T-helper 1 cell (primary cell): ENCODE measurements around the gene INHA.

Experiments
- DNase-seq, 5 donors: peaks; one replicate each; pipeline ENCODE4 v3.0.0-alpha.2; 2012 to 2020

Gene INHA

DNA sequence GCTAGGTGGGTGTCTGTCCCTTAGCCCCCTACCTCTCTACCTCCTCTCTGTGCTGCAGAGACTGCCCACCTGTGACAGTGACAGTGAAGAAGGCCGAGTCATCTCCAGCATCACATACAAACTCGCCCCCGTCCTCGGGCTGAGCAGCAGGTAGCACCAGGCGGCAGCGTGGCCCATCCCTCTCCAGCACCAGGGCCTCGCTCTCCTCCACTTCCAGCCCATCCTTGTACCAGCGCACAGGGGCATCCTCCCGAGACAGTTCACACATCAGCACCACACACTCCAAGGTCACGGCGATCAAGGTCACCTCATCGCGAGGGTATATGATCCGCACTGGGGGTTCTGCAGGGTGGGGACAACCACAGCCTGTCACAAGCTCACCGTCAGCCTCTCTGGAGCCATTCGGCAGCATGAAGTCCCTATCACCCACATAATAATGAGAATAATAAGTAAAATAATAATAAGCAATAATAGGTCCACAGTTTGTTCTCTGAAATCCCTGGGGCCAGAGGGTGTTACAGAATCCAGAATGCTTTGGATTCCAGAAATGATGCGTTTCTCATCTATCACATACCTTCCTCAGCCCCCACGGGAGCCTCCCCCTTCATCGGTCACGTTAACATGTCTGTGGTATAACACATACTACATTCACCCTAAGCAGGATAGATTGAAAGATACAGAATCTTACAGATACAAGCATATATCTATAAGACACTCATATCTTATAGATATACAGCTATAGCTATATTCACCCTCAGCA, 12.8 kb upstream of the INHA start:
- DNase-seq: no peak

DNA sequence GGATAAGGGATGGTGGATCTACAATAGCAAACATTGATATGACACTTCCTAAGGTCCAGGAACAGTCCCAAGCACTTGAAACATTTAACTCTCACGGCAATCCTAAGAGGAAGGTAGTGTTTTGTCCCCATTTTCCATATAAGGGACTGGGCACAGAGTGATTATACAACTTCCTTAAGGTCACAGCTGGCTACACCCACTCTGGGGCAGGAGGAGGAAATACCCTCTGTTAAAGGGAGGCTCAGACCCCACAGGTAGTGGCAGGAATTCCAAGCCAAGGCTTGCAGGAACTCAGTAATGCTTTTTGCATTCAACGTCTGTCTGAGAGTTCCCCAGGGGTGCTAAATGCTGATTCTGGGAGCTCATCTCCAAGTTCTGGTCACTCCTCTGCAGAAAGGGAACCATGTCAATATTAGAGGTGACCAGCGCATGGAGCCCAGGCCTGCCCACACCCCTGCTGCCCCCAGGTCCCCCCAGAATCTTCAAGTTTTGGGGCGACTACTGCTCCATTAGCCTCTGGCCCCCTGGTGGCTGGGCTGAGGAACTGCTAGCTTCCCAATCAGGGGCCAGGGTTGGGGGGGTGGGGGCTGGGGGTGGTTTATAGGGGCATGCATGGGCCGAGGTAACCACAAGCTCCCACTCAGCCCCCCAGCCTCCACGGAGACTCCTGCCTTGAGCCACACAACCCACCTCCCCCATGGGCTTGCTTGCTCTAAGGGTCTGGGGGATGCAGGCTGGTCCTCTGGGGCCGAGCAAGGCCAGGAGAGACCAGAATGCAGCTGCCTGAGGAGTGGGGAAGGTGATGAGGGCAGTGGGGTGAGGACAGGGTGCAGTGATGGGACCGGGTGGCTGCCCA, 11.8 kb upstream of the INHA start:
- no peak for DNase-seq

DNA sequence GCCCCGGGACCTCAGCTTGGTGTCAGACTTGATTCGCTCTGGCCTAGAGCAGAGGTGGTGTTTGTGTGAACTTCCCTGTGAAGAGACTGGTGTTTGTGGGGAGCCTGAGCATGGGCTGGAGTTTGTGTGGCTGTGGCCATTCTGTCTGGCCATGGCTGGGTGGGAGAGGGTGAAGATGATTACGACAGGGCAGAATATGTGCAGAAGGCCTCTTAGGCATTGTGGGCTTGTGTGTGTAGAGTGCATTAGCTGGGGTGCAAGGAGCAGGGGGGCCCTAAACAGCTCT, 11.3 kb upstream of the INHA start:
- DNase-seq: no peak

DNA sequence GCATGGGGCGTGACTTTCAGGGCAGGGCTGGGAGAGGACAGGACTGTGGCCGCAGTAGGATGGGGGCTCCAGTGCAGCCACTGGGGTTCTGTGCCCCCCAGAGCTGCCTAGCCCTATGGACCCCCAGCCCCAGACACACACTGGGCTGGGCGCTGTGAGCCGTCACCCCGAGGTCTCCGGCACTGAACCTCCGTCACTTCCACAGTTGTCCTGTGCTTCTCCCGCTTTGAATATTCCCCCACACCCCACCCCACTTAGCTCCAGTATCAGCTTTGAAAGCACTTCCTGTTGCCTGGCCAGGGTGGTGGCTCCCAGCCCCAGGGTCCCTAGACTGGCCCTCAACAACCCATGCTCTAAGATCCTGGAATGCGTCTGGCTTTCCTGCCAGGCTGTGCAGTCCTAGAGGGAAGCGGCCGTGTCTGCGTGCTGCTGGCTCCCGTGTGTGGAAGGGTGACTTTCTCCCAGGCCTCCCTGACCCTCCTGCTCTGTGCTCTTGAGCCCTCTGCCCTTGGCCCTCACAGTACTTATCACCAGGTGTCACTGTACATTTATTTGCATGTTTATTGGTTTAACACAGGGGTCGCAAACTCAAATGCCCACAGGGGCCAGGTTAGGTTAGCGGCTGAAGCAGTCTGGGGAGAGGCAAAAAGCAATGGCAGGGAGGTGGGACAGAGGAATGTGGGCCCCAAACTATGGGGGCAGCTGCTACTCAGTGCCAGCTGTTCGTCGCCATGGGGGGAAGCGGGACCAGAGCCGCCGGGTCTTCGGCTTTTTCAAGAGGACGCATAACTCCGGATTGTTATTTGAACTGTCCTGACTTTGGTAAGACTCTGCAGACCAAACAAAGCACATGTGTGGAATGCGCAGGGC, 10.7 kb upstream of the INHA start:
- no peak for DNase-seq

DNA sequence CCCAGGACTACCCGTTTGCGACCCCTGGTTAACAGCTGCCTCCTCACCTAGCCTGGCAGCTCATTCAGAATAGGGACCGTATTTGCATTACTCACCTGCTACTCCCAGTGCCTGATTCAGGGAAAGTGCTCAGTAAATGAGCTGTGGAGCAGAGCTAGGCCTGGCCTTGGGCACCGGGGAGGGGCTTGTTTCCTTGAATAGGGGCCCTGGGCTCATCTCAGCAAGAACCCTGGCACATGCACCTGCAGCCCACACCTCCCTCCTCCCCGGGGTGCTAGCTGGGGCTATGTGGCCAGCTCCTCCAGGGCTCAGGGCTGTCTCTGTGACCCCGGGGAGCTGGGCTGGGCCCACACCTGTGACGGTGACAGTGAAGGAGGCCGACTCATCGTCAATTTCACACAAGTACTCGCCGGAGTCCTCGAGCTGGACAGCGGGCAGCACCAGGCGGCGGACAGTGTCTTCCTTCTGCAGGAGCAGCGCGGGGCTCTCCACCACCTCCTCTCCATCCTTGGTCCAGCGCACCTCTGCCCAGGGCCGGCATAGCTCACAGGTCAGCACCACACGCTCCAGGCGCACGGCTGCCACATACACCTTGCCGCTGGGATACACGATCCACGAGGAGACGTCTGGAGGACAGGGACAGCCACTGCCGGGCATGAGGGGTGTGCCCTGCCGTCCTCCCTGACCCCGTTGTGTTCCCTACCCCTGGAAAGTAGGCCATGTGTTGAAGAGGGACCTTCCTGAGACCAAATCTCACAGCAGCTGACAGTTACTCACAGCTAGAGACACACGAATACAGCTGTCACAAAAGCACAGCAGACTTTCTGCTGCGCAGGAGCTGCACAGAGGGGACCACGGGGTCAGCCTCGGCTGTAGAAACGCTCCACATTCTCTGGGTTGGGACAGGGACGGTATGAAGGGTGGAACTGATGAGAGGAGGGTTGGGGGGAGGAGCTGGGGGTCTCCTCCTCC, 9.8 kb upstream of the INHA start:
- DNase-seq: no peak

DNA sequence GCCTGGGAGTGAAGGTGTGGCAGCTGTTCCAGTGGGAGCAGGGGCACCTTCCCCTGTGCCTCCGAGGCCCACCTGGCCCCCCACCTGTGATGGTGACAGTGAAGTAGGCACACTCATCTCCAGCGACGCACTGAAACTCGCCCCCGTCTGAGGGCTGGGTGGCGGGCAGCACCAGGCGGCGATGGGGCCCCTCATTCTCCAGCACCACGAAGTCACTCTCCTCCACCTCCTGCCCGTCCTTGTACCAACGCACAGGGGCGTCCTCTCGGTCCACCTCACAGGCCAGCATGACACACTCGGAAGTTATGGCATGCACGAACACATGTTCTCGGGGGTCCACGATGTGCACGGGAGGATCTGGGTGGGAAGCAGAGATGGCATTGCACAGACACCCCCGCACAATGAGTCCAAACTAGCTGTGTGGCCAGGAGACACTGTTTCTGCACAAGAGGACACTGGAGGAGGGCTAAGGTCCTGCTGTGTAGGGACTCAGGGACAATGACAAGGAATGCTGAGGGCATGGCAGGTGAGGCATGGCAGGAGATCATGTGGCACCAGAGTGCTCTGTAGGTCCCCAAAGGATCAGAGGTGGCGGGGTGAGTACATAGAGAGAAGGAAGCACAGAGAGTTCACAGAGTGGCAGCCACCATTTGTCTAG, 8.7 kb upstream of the INHA start:
- no peak for DNase-seq

DNA sequence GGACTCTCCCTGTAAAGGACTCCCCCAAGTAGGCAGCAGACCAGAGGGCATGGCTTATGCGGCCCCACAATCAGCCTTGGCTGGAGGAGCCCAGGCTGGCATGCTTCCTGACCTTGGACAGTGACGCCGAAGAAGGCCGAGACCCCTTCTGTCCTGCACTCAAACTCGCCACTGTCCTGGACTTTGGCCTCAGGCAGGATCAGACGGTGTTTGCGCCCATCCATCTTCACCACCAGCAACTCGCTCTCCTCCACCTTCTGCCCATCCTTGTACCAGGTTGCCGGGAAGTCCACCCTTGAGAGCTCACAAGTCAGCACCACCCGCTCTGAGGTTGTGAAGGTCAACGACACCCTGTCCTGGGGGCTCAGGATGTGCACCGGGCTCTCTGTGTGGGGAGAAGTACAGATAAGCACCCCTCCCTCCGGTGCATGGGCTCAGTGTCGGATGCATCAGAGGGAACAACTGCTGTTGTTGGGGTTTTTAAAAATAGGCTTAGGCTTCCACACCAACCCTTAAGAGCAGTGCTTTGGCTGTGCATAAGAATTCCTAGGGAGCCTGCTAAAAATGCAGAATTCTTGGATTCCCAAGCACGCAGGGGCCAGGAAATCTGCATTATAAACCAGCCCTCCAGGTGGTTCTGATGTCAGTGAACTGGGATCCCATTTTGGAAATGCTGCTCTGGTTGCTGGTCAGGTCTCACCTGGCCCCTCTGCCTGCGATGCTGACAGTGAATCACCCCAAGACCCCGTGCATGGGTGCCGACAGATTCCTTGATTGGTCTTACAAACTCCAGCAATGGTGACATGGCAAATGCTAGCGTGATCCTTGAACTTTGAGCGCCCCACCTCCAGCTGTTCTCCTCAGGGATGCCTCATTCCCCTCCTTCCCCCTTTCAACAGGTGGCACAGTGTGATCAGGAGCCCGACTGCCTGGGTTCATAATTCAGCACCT, 6.7 kb upstream of the INHA start:
- DNase-seq: no peak

DNA sequence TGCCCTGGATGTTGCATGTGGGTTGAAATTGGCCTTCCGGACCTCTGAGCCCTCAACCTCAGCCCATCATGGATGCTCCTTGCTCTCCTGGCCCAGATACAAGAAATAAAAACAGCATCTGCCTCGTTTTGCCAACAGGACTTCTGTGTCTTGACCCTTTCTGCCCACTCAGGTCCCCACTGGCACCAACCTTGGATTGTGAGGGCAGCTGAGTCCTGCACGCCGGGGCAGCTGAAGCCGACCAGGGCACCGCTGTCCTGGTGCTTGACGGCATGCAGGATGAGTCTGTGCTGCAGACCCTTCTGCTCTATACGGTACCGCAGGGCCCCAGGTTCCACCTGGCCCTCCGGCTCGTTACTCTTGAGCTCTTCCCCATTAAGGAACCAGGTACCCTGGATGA, 5.5 kb upstream of the INHA start:
- no peak for DNase-seq

DNA sequence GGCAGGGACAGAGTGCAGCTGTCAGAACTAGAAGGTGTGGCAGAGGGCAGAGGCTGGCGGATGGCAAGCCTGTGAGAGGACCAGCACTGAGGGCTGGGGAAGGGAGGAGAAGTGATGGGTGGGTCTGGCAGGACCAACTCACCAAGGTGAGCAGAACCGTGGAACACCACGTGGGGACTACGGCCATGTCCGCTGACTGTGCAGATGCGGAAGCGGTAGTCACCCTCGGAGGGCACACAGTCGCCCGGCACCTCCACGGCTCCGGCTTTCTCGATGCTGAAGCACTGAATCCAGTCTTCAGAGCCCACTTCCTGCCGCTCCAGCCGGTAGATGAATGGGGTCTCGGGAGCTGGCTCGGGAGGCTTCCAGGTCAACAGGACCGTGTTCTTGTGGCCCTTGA, 5.0 kb upstream of the INHA start:
- no peak for DNase-seq

DNA sequence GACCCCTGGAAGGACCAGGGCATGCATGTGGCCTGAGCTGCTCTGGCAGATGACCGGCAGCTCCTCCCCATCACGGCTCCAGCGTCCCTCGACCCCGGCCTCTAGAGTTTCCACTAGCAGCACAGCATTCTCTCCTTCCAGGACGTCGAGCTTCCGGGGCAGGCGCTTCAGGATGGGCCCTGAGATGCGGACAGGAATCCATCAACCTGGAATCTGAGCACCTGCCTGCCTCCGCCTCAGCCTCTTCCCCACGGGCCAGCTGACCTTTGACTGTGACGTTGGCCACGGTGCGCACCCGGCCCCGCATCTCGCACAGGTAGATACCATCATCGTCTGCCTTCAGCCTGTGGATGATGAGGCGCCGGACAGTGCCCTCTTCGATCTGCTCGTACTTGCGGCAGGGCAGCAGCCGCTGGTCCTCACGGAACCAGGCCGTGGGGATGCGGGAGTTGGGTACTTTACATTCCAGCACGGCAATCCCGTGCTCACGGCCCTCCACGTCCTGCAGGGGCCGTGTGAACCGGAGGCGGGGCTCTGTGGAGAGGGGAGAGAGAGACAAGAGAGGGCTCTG, 4.2 kb upstream of the INHA start:
- DNase-seq: no peak

DNA sequence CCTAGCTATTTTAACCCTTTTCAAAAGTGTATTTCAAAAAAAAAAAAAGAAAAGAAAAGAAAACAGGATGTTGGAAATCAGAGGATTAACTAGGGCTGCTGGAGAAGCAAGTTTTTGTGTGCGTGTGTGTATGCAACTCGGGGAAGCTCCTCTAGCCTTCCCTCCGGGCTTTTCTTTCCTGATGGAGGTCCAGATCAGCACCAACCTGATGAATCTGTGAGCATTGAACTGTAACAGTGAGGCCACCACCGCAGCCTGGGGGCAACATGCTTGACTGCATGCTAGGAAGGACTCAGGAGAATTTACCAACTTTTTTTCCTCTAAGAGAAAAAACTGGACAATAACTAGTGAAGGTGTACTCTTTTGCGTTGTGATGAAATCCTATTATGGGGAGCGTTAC, 3.1 kb upstream of the INHA start:
- no peak for DNase-seq

DNA sequence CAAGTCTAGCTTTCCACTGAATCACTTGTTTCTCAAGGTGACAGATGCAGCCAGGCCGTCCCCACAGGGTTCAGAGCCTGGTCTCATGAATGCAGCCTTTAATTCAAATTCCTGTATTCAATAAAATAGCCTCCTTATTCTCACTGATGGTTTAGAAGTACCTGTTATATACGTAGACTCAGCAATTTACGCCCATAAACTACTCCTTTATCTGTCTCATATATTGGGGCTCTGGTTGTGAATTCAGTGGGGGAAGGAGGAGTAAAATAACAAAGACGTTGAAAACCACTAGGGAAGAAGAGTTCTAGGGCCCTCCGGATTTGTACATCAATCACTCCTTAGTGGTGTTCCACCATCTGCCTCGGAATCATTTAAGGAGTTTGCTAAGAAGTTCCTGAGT, 2.5 kb upstream of the INHA start:
- DNase-seq: no peak

DNA sequence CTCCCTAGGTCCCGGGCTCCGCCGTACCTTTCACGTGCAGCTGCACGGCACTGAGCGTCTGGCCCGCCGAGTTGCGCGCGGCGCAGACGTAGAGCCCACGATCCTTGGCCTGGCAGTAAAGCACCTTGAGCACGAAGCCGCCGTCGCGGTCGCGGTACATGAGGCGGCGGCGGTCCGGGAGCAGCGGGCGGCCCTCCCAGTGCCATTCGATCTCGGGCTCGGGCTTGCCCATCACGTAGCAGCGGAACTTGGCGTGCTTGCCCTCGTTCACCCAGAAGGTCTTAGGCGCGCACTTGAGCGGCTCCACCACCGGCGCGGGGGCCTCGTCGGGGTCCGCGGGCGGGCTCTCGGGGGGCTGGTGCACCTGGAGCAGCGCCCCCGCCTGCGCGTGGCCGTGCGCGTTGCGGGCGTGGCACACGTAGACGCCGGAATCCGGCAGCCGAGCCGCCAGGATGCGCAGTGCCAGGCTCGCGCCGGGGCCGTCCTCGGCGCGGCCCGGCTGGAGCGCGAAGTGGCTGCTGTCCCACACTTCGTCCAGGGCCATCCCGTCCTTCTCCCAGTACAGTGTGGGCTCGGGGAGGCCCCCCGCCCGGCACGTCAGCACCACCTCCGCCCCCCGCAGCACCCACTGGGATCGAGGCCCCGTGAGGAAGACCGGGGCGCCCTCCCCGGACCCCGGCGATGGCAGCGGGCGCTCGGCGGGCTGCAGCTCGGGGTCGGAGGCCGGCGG, 1.8 kb upstream of the INHA start:
- DNase-seq: no peak

DNA sequence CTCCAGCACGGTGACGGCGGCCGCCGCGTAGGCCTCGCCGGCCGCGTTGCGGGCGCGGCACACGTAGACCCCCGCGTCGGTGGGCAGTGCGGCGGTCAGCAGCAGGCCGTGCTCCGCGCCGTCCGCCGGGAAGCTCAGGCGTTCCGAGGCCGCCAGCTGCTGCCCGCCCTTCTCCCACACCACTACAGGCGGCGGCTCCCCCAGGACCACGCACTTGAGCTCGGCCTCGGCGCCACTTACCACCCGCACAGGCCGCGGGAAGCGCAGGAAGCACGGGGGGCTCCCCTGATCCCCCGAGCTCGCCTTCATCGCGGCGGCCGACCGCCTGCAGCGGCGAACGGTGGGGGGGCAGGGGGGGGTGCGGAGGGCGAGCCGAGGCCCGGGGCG, 1.2 kb upstream of the INHA start:
- DNase-seq: no peak

DNA sequence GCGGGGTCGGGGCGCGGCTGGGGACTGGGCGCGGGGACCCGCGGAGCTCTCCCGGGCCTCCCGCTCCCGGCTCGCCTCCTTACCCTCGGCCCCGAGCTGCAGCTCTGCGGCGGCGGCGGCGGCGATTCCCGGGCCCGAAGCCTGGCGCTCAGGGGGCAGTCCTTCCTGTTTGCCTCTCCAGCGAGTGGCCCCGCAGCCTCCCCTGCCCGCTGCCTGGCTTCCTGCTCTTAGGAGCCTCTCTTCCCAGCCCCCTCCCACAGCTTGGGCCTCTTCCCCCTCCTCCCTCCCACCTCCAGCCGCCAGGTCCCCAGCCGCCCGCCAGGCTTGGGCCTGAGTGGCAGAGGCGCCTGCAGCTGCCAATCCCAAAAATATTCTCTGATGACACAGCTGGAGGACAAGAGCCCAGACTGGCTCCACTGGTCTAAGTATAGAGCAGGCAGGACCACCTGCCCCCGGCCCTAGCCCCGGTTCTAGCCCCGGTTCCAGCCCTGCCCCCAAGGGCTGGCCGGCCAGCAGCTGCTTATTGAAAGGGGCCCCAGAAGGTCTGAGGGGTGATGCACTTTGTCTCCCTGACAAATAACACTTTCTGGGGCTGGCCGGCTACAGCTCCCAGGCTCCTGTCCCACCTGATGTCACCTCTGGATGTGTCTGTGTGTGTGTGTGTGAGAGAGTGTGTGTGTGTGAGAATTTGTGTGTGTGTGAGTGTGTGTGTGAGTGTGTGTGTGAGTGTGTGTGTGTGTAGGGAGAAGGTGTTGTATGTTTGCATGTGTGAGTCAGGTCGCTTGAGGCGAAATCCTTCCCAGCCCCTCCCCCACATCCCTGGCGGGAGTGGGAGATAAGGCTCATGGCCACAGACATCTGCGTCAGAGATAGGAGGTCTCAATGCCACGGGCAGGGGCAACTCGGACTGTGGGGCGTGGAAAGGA, 536 bp upstream of the INHA start, which contains the start of gene OBSL1:
Gene OBSL1 (minus strand): TSS at position 229 of the 926 bp plus-strand sequence. CDS start 307 bp downstream, outside the sequence.
- DNase-seq: no peak

DNA sequence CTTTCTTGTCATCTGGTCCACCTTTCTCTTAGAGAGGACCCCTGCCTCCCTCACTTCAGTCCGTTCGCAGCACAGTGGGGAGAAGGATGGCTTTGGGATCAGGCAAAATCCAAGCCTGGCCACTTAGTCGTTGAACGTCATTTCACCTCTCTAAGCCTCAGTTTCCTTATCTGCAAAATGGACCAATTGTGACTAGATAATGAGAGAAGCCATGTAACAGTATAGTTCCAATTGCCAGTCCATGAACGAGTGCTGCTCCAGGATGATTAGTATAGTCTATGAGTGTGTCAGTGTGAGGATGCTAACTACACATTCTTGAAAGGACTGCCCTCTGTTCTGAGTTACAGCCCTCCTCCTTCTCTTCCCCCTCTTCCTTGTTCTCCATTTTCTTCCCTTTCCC, 1.1 kb downstream of the INHA start:
- DNase-seq: no peak

DNA sequence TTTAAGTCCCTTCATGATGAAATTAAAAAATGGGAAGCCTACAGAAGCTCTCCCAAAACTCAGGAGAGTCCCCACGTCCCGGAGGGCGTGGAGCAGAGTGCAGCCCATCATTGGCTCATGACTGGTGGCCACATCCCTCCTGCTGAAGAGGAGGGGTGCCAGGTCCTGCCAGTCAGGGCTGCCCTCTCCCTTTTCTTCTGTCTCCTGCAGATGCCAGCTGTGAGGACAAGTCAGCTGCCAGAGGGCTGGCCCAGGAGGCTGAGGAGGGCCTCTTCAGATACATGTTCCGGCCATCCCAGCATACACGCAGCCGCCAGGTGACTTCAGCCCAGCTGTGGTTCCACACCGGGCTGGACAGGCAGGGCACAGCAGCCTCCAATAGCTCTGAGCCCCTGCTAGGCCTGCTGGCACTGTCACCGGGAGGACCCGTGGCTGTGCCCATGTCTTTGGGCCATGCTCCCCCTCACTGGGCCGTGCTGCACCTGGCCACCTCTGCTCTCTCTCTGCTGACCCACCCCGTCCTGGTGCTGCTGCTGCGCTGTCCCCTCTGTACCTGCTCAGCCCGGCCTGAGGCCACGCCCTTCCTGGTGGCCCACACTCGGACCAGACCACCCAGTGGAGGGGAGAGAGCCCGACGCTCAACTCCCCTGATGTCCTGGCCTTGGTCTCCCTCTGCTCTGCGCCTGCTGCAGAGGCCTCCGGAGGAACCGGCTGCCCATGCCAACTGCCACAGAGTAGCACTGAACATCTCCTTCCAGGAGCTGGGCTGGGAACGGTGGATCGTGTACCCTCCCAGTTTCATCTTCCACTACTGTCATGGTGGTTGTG, 2.6 kb downstream of the INHA start:
- no peak for DNase-seq
